GM12878 (cell line): ENCODE data around the gene KCND3. TPM values are rescaled to one million over a fixed set of nuclear protein-coding genes. Genes with fewer than 3 reads are reported as not detected.

Experiments
- ATAC-seq: fragments of 200-7000 bp; cut with Tn5 transposase; 3 replicates; pipeline ENCODE4 v1.9.1; 2020; ENCODE audit warnings: mild to moderate bottlenecking, moderate library complexity
- BruUV-seq: library from RNA; stranded (reverse); fragments of 400-500 nt; replicated peaks from 2 replicates; lab custom pipeline; 2021; lab: Mats Ljungman, UMichigan
- CTCF ChIA-PET: fragments of 300-600 bp; sonication (Branson Sonifier 250); formaldehyde crosslinking; extraction: SDS; loops from one replicate; lab custom pipeline; 2021; ENCODE audit warnings: inconsistent platforms; lab: Yijun Ruan, JAX
- POLR2A ChIA-PET: fragments of 350-600 bp; formaldehyde crosslinking; extraction: SDS; loops from one replicate; lab custom pipeline; 2021; ENCODE audit warnings: inconsistent platforms; lab: Charles Lee
- RAD21 ChIA-PET: fragments of 300-600 bp; sonication (Branson Sonifier 250); formaldehyde crosslinking; loops from one replicate; lab custom pipeline; 2023; ENCODE audit warnings: antibody characterized with exemption; ENCODE audit not compliant: unreplicated experiment; lab: Charles Lee
- SMC1A ChIA-PET: fragments of 300-600 bp; sonication (Branson Sonifier 250); formaldehyde crosslinking; loops from one replicate; lab custom pipeline; 2023; ENCODE audit not compliant: unreplicated experiment, uncharacterized antibody; lab: Charles Lee
- DNase-seq: peaks from one replicate; pipeline ENCODE4 v3.0.0-alpha.2; 2011; ENCODE audit warnings: low read depth, low spot score
- FAIRE-seq: peaks from 3 replicates; lab custom pipeline; 2011; peaks lifted over from hg19 to GRCh38; lab: Jason Lieb, UNC
- H2AFZ ChIP-seq: 2 replicates; pipeline ENCODE4 v1.6.0; 2011; ENCODE audit warnings: low read depth, low read length, control low read depth; ENCODE audit not compliant: control insufficient read depth
- H3K27ac ChIP-seq: 2 replicates; pipeline ENCODE4 v1.5.1; 2011; ENCODE audit warnings: control low read depth; ENCODE audit not compliant: control insufficient read depth, insufficient read depth
- H3K27me3 ChIP-seq, 2 experiments: replicated peaks in 1 of 2; 2 replicates each; pipeline versions ENCODE4 v1.6.0 to v1.6.1; 2011; ENCODE audit warnings: low read length in 1 of 2; ENCODE audit not compliant: control insufficient read depth in 2 of 2, insufficient read depth in 2 of 2
- H3K36me3 ChIP-seq, 2 experiments: 2 replicates each; pipeline ENCODE4 v1.5.1; 2011; ENCODE audit warnings: low read length in 1 of 2; ENCODE audit not compliant: control insufficient read depth in 2 of 2, insufficient read depth in 2 of 2
- H3K4me1 ChIP-seq: 2 replicates; pipeline ENCODE4 v1.6.1; 2011; ENCODE audit warnings: mild to moderate bottlenecking, low read length, moderate library complexity, mixed read lengths; ENCODE audit not compliant: control insufficient read depth, insufficient read depth
- H3K4me2 ChIP-seq: 2 replicates; pipeline ENCODE4 v1.6.0; 2011; ENCODE audit warnings: control low read depth; ENCODE audit not compliant: control insufficient read depth, insufficient read depth
- H3K4me3 ChIP-seq: fragments of 200-600 bp; sonication (generic); 2 replicates; pipeline ENCODE4 v1.5.1; 2016
- H3K79me2 ChIP-seq: 2 replicates; pipeline ENCODE4 v1.6.0; 2011; ENCODE audit warnings: low read length; ENCODE audit not compliant: control insufficient read depth, insufficient read depth
- H3K9ac ChIP-seq: 2 replicates; pipeline ENCODE4 v1.8.0; 2011; ENCODE audit warnings: low read length, control low read depth, mixed read lengths; ENCODE audit not compliant: control insufficient read depth, insufficient read depth
- H3K9me3 ChIP-seq: replicated peaks from 3 replicates; pipeline ENCODE4 v1.5.1; 2011; ENCODE audit warnings: mild to moderate bottlenecking, low read length; ENCODE audit not compliant: control insufficient read depth, insufficient read depth
- H4K20me1 ChIP-seq: 2 replicates; pipeline ENCODE4 v1.6.0; 2011; ENCODE audit not compliant: control insufficient read depth, insufficient read depth
- BRCA1 ChIP-seq: IDR thresholded peaks from 2 replicates; pipeline ENCODE4 v1.6.1; 2011; ENCODE audit warnings: low read depth, low read length, improper control_type of control experiment
- CBX3 ChIP-seq: fragments of 200-600 bp; sonication (generic); IDR thresholded peaks from 2 replicates; pipeline ENCODE4 v1.6.1; 2016; ENCODE audit warnings: low read depth, borderline replicate concordance
- EED ChIP-seq: sonication (generic); IDR thresholded peaks from 2 replicates; pipeline ENCODE4 v1.6.1; 2016; ENCODE audit warnings: antibody characterized with exemption, low read depth
- EGR1 ChIP-seq, 2 experiments: IDR thresholded peaks; 1 replicate in 1 of 2; 2 replicates in 1 of 2; pipeline ENCODE4 v1.6.1; 2011 to 2012; ENCODE audit warnings: low read depth in 2 of 2, low read length in 2 of 2, borderline replicate concordance in 1 of 2, mild to moderate bottlenecking in 1 of 2, moderate library complexity in 1 of 2
- HDAC2 ChIP-seq: fragments of 200-600 bp; sonication (generic); IDR thresholded peaks from 2 replicates; pipeline ENCODE4 v1.6.1; 2017
- JUND ChIP-seq: IDR thresholded peaks from 2 replicates; pipeline ENCODE4 v1.6.1; 2012; ENCODE audit warnings: low read depth, mild to moderate bottlenecking, low read length, improper control_type of control experiment, moderate library complexity
- MXI1 ChIP-seq: fragments of 150-350 bp; IDR thresholded peaks from 2 replicates; pipeline ENCODE4 v1.6.1; 2011; ENCODE audit warnings: low read depth, mild to moderate bottlenecking, inconsistent platforms, low read length, improper control_type of control experiment
- RB1 ChIP-seq: fragments of 450-650 bp; formaldehyde crosslinking; IDR thresholded peaks from 2 replicates; pipeline ENCODE4 v1.6.1; 2017; ENCODE audit warnings: mild to moderate bottlenecking, borderline replicate concordance
- SREBF1 ChIP-seq: IDR thresholded peaks from 2 replicates; pipeline ENCODE4 v1.6.1; 2012; ENCODE audit warnings: mild to moderate bottlenecking, low read length
- STAT3 ChIP-seq: IDR thresholded peaks from 2 replicates; pipeline ENCODE4 v1.6.1; 2011; ENCODE audit warnings: low read depth, low read length, improper control_type of control experiment
- TBL1XR1 ChIP-seq: IDR thresholded peaks from 2 replicates; pipeline ENCODE4 v1.6.1; 2012; ENCODE audit warnings: low read depth, low read length, improper control_type of control experiment
- ZNF217 ChIP-seq: fragments of 450-650 bp; IDR thresholded peaks from 2 replicates; pipeline ENCODE4 v1.6.1; 2017; ENCODE audit warnings: antibody characterized with exemption, mild to moderate bottlenecking
- ZNF384 ChIP-seq: IDR thresholded peaks from 2 replicates; pipeline ENCODE4 v1.6.1; 2012; ENCODE audit warnings: low read depth, mild to moderate bottlenecking, low read length, improper control_type of control experiment, borderline replicate concordance
- ZSCAN29 ChIP-seq: fragments of 450-650 bp; IDR thresholded peaks from 2 replicates; pipeline ENCODE4 v1.6.1; 2017; ENCODE audit warnings: mild to moderate bottlenecking, moderate library complexity
- WGBS: methylation state at CpG from one replicate; pipeline ENCODE4 v1.1.6; 2016; ENCODE audit warnings: low lambda C conversion rate; ENCODE audit not compliant: insufficient replicate concordance, insufficient coverage; ENCODE audit errors: missing lambda C conversion rate; 5-methylcytosine and 5-hydroxymethylcytosine counted together
- in situ Hi-C: fragments of 300-500 bp; cut with MboI; formaldehyde crosslinking; loops from 9 replicates; pipeline ENCODE4 v1.14.3; 2018; ENCODE audit warnings: mixed read lengths
- intact Hi-C: fragments of 100-400 bp; cut with micrococcal nuclease; formaldehyde crosslinking; loops from one replicate; pipeline ENCODE4 v1.14.2; 2022; ENCODE audit not compliant: unreplicated experiment
- polyA plus RNA-seq, 11 experiments: library from polyadenylated mRNA; depleted of rRNA in 4 of 11; unstranded in 6 of 11; stranded (reverse) in 5 of 11; fragments of >200 nt; fragmentation: Nextera tagmentation in 4 of 11; fragmentation: Illumina TruSeq in 1 of 11; extraction: Ambion mirVana in 4 of 11; extraction: Trizol in 1 of 11; gene quantifications; 1 replicate in 1 of 11; 2 replicates in 10 of 11; pipeline versions ENCODE4 v1.2.1 to v1.2.3, GENCODE V29; 2011 to 2016; ENCODE audit warnings: inconsistent platforms in 2 of 11, missing spikeins in 2 of 11, low read depth in 1 of 11
- total RNA-seq, 4 experiments: library from RNA; depleted of rRNA in 3 of 4; stranded (reverse); fragments of >200 nt in 3 of 4; fragmentation: Illumina TruSeq in 1 of 4; extraction: Trizol in 1 of 4; gene quantifications; 2 replicates each; pipeline versions ENCODE4 v1.2.1 to v1.2.3, GENCODE V29; 2013 to 2021
- TF ChIP-seq, protein P1 (sequence below): fragments of 450-650 bp; IDR thresholded peaks from 2 replicates; pipeline ENCODE4 v1.6.1; 2016; ENCODE audit warnings: mild to moderate bottlenecking, moderate library complexity, borderline replicate concordance
- TF ChIP-seq, protein P2 (sequence below): IDR thresholded peaks from 2 replicates; pipeline ENCODE4 v1.6.1; 2011; ENCODE audit warnings: low read depth, mild to moderate bottlenecking, low read length, moderate library complexity, borderline replicate concordance; ENCODE audit errors: extremely low read depth
- TF ChIP-seq, protein P3 (sequence below): fragments of 450-650 bp; conservative IDR thresholded peaks from 2 replicates; pipeline ENCODE4 v1.6.1; 2017; ENCODE audit warnings: mild to moderate bottlenecking, moderate library complexity

Gene KCND3
- total and polyA plus RNA-seq, 10 of the 15 experiments (the other 5 are each of a cell fraction or from before 2014, with no cell fraction given), result 0.02 TPM; not detected in 9

DNA sequence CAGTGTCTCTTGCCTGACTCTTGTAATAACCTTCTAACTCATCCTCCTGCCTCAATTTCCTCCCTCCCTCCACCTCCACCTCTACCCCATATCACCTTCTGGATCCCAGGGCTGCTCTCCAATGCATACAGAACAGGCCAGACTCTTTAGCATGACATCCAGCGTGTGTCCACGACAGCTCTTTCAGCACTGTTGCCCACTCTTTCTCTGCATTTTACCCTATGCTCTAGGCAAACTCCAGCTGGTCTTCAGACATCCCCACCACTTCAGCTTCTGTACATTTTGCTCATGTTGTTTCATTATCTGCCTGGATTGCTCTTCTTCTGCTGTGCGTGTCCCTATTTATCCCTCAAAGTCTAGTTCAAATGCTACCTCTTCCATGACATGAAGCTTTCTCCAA, 255.0 kb downstream of the KCND3 start:
- BruUV-seq, result no TSS peak
- H3K27me3 ChIP-seq, result peaks cover 0 to 2% of the 10 kb centered on the region in 2 experiments; a peak in 2 of 4 replicates
- DNase-seq, result no peak
- no peak overlapping the region for H2AFZ ChIP-seq
- no peak overlapping the region for H3K9ac ChIP-seq
- FAIRE-seq, result no peak
- CTCF ChIA-PET, result interaction anchor here (1.4 kb wide), 1 partner anchor 20 kb away, joined by 6 read pairs; no protein-coding TSS in a partner anchor
- no peak for TF ChIP-seq BRCA1
- TF ChIP-seq STAT3, result no peak
- TF ChIP-seq TBL1XR1, result no peak
- no peak for TF ChIP-seq SREBF1
- no peak for TF ChIP-seq ZSCAN29
- no peak for TF ChIP-seq RB1
- TF ChIP-seq, protein P1, sequence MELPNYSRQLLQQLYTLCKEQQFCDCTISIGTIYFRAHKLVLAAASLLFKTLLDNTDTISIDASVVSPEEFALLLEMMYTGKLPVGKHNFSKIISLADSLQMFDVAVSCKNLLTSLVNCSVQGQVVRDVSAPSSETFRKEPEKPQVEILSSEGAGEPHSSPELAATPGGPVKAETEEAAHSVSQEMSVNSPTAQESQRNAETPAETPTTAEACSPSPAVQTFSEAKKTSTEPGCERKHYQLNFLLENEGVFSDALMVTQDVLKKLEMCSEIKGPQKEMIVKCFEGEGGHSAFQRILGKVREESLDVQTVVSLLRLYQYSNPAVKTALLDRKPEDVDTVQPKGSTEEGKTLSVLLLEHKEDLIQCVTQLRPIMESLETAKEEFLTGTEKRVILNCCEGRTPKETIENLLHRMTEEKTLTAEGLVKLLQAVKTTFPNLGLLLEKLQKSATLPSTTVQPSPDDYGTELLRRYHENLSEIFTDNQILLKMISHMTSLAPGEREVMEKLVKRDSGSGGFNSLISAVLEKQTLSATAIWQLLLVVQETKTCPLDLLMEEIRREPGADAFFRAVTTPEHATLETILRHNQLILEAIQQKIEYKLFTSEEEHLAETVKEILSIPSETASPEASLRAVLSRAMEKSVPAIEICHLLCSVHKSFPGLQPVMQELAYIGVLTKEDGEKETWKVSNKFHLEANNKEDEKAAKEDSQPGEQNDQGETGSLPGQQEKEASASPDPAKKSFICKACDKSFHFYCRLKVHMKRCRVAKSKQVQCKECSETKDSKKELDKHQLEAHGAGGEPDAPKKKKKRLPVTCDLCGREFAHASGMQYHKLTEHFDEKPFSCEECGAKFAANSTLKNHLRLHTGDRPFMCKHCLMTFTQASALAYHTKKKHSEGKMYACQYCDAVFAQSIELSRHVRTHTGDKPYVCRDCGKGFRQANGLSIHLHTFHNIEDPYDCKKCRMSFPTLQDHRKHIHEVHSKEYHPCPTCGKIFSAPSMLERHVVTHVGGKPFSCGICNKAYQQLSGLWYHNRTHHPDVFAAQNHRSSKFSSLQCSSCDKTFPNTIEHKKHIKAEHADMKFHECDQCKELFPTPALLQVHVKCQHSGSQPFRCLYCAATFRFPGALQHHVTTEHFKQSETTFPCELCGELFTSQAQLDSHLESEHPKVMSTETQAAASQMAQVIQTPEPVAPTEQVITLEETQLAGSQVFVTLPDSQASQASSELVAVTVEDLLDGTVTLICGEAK, result no peak
- TF ChIP-seq ZNF217, result no peak
- TF ChIP-seq, protein P2, sequence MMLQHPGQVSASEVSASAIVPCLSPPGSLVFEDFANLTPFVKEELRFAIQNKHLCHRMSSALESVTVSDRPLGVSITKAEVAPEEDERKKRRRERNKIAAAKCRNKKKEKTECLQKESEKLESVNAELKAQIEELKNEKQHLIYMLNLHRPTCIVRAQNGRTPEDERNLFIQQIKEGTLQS, result no peak
- TF ChIP-seq CBX3, result no peak
- TF ChIP-seq HDAC2, result no peak
- TF ChIP-seq EGR1 (IDR thresholded peaks at IDR 0.05; ENCODE audit: borderline replicate concordance in 1 of 2, low read depth in 2 of 2, low read length in 2 of 2), result no peak
- TF ChIP-seq, protein P3, sequence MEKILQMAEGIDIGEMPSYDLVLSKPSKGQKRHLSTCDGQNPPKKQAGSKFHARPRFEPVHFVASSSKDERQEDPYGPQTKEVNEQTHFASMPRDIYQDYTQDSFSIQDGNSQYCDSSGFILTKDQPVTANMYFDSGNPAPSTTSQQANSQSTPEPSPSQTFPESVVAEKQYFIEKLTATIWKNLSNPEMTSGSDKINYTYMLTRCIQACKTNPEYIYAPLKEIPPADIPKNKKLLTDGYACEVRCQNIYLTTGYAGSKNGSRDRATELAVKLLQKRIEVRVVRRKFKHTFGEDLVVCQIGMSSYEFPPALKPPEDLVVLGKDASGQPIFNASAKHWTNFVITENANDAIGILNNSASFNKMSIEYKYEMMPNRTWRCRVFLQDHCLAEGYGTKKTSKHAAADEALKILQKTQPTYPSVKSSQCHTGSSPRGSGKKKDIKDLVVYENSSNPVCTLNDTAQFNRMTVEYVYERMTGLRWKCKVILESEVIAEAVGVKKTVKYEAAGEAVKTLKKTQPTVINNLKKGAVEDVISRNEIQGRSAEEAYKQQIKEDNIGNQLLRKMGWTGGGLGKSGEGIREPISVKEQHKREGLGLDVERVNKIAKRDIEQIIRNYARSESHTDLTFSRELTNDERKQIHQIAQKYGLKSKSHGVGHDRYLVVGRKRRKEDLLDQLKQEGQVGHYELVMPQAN, result no peak
- TF ChIP-seq JUND, result no peak
- no peak for TF ChIP-seq EED
- TF ChIP-seq ZNF384, result no peak
- TF ChIP-seq MXI1, result no peak
- H3K9me3 ChIP-seq, result no peaks in the 10 kb centered on the region
- SMC1A ChIA-PET, result interaction anchor here (1.0 to 3.2 kb wide), 3 partner anchors 20 to 252 kb away, joined by 3 to 12 read pairs (median 4); no protein-coding TSS in a partner anchor
- 90% methylated on average over 3 of the region's 3 CpGs for WGBS
- H3K4me1 ChIP-seq, result peaks cover 6% of the 10 kb centered on the region
- in situ Hi-C loops (no loop called here), intact Hi-C loops (no loop called here)
- POLR2A ChIA-PET, result interaction anchor here (2.1 kb wide), 1 partner anchor 9 kb away, joined by 4 read pairs; no protein-coding TSS in a partner anchor
- H3K79me2 ChIP-seq, result no peaks in the 10 kb centered on the region
- no peaks in the 10 kb centered on the region for H3K36me3 ChIP-seq
- no peaks in the 10 kb centered on the region; the same call in 1 of the 2 replicates for H4K20me1 ChIP-seq
- no peak overlapping the region for H3K27ac ChIP-seq
- ATAC-seq, result no peak
- H3K4me2 ChIP-seq, result no peak overlapping the region
- H3K4me3 ChIP-seq, result no peak overlapping the region
- RAD21 ChIA-PET, result interaction anchor here (0.8 kb wide), 1 partner anchor 20 kb away, joined by 4 read pairs; no protein-coding TSS in a partner anchor
